HG03066 (cell line): ENCODE results near the gene ZFYVE27.

Source experiments
- ATAC-seq: cut with Tn5 transposase; IDR thresholded peaks from one replicate; pipeline ENCODE4 v1.9.1; 2021; ENCODE audit warnings: low read depth; ENCODE audit not compliant: unreplicated experiment

The ZFYVE27 gene

DNA sequence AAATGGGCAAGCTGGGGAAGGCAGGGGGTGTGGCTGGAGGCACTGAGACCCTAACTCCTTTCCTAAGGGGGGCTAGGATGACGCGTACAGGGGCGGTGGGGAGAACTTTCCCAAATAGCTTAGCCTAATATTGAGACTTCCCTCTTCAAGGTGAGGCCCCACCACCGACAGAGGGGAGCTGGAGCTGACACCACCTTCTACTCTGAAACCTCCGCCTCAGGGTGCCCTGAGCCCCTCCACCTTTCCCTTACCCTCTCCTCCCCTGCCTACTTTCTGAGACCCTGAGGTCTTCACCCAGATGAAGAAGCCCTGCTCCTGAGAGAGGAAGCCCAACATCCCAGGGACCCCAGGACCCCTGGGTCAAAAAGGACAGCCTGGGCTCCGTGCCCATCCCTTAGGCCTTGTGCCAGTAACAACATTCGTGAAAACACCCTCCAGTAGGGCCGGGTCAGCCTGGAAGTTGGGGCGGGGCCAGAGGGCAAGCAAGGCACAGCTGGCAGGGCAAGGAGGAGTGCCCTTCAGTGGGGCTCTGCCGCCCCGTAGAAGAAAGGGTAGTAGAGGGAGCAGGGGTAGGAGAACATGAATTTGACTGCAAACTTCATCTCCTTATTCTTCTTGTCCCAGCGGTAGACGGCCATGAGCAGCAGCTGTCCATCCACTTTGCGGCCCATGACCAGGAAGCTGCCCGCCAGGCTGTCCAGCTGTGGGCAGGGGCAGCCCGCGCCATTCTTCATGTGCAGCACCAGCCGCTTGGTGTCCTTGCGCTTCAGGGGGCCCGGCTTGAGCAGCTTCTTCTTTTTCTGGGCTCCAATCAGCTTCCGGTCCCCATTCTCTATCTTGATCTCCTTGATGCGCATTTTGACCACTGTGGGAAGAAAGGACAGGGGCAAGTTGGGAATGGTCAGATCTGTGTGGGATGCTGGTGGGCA lies 30.3 kb downstream of the ZFYVE27 start:
- ATAC-seq, result no peak

GRCh38 chr10:97768322-97769315 lies 31.7 kb downstream of the ZFYVE27 start:
- ATAC-seq, result no peak

DNA sequence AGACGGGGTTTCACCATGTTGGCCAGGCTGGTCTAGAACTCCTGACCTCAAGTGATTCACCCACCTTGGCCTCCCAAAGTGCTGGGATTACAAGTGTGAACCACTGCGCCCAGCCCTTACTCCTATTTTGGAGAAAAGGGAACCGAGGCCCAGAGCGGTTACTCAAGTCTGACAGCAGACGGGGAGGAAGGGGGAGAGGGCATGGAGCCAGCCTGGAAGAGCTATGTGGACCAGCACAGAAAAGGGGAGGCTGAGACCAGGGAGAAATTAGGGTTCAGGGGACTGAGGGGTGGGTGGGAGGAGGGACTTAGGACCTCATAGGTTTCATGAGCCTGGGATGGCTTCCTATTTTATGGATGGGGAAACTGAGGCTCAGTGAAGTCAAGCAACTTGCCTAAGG lies 33.3 kb downstream of the ZFYVE27 start:
- no peak for ATAC-seq

GRCh38 chr10:97771055-97771891 lies 34.3 kb downstream of the ZFYVE27 start:
- no peak for ATAC-seq

DNA sequence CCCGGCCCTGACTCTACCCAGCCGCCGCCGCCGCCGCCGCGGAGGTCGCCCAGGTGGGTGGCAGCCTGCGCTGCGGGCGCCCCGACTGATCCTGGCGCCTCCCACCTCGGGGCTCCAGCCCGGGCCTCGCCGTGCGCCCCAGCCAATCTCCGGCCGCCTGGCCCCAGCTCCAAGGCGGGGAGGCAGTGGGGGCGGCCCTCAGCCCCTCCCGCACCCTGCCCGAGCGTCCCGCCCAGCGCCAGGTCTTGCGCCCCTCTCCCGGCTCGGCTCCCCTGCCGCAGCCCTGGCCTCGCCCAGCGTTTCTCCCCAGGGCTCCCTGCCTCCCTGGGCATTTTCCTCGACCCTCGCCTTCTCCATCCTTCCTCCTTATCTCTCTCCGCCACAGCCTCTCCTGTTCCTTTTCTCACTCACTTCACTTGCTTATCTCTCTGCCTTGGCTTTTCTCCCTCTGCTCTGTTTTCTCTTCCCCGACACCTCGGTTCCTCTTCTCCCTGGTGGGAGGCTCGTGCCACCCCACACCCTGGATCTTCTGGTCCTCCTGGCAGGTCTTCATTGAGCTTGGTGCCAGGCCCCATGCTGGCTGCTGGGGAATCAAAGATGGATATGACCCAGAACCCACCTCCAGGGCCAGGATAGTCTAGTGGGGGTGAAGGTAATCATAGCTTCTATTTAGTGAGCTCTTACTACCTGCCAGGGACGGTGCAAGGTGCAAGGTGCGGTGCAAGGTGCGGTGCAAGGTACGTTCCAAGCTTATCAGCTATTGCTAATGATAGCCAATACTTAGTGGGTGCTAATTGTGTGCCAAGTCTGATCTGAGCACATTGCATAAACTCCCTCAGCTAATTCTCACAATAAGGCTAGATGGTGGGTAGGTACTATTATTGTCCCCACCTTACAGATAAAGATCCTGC lies 35.2 kb downstream of the ZFYVE27 start, which contains the start of gene SFRP5:
Gene SFRP5, minus strand, starts transcription at position 87 of the 911 bp plus-strand sequence. CDS start 166 bp downstream, outside the sequence.
- no peak for ATAC-seq

- ATAC-seq, result no peak
Measured at GRCh38 chr10:97773096-97773495, 36.2 kb downstream of the ZFYVE27 start.

- no peak for ATAC-seq
Measured at GRCh38 chr10:97774811-97775294, 37.9 kb downstream of the ZFYVE27 start.

- ATAC-seq, result no peak
Measured at GRCh38 chr10:97777143-97777542, 40.2 kb downstream of the ZFYVE27 start.

DNA sequence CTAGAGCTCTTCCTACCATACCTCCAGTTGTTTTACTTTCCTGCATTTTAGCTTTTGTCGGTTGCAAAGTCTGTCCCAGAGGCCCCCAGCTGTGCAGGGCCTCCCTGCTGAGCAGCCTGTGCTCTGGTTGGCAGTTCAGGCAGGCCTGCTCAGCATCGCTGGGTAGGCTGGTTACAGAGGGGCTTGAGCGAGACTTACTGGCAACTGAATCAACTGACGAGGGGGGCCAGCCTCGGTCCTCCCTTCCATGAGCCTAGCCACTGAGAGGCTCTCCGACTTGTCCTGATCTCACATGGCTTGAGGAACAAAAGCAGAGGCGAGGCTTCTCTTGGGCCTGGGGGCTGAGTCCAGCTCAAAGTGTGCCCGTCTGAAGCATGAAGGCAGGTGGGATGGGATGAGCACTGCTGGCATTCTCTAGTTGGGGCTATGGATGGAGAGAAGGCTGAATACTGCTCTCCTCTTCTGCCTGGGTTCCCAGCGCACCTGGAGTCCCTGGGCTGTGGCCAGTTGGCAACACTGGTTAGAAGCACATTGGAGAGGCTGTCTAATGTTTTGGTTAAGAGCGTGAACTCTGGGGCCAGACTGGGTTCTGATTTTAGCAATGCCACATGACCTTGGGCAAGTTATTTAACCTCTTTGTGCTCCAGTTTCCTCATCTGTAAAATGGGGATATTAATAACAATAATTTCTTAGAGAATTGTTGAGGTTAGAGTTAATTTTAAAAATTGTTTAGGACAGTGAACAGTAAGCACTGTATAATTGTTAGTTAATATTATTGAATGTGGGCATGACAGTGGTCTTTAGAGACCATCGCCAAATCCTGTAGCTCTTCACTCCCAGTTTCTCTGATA lies 41.7 kb downstream of the ZFYVE27 start:
- ATAC-seq, result no peak

DNA sequence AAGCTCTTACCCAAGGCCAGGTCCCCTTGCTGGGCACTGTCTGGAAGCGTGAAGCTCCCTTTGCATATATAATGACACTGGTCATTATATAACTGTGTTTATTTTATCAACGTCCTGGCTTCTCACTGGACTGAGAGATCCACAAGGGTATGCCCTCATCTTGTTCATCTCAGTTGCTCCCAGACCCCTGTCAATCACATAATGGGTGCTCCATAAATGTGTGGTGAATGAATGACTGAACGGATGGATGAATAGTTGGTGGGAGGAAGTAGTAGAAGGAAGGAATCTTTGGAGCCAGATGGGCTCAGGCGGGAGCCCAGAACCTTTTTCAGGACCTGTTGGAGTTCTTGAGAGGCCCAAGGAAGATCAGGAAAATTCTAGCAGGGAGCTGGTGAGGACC lies 42.6 kb downstream of the ZFYVE27 start:
- ATAC-seq, result no peak

DNA sequence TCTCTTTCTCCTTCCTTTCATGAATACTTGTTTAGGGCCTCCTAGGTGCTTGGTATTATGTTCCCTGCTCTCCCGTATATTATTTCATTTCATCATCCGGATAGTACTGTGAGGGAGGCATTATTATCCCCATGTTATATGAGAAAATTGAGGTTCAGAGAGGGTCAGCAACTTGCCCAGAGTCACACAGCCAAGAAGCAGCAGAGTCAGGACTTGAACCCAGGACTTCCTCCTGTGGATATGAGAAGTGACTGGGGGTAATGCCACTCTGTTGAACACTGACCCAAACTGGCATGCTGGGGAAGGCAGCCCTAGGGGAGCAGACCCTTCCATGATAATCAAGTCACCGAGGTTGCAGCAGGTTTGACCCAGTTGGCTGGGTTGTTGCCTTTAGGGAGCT lies 43.0 kb downstream of the ZFYVE27 start:
- ATAC-seq, result no peak

- no peak for ATAC-seq
Measured at GRCh38 chr10:97780841-97781617, 44.1 kb downstream of the ZFYVE27 start.

DNA sequence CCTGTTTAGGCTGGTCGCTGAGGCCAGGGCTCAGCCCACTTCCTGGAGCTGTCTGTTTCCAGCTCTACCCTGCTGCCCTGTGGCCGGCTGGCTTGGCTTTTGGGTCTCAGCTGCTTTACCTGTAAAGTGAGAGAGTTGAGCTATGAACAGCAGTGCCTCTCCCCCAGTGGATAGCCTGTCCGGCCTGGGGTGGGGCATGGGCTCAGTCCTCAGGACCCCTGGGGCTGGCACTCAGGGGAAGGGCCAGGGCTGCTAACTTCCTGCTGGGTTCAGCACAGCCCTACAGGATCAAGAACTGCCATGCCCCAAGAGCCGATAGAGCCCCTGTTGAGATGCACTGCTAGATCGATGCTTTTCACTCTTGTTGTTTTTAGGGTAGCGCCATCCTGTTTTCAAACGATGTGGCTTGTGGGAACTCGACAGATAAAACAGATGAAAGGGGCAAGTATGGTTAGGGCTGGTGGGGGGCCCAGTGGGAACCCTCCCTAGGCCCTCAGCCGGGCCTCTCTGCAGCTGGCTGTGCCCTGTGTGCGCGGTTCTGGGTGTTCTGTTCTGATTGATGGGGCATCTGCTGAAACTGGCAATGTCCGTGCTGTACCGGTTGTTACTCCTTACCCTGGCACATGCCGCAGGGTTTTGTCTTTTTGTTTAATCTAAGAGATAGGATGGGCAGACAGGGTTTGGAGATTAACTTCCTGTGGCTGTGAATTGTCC lies 44.8 kb downstream of the ZFYVE27 start:
- ATAC-seq, result no peak

GRCh38 chr10:97782455-97783228 lies 45.7 kb downstream of the ZFYVE27 start:
- no peak for ATAC-seq

DNA sequence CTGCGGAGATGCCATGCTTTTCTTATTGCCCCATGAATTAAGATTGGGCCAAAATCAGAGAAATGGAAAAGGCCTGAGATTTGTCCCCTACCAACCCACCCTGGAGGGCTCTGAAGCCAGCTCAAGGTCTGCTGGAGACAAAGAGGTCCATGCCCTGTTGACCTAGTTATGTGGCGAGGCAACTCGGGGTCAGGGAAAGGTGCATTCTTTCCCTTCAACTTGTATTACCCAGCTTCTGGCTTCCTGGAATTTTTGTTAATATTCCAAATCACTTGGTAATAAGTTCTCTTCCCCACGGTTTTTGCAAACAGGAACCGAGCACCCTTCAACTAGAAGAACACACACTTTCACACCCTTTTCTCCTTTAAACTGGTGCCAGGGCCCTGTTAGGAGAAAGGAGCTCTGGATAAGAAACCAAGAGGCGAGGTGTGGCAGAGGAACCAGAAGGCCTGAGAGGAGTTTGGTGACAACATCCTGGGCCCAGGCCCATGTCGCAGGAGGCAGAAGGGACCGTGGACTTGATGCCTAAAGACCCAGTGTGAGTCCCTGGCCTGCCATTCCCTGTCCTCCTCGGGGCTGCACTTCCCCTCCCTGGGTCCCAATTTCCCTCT lies 47.4 kb downstream of the ZFYVE27 start:
- no peak for ATAC-seq

GRCh38 chr10:97785231-97785630 lies 48.3 kb downstream of the ZFYVE27 start:
- ATAC-seq, result no peak
